GM12878 (cell line): ENCODE results near the gene RPS6KC1. TPM values are rescaled to one million over a fixed set of nuclear protein-coding genes. Genes with fewer than 3 reads are reported as not detected.

Source experiments
- ATAC-seq: fragments of 200-7000 bp; cut with Tn5 transposase; 3 replicates; pipeline ENCODE4 v1.9.1; 2020; ENCODE audit warnings: mild to moderate bottlenecking, moderate library complexity
- BruUV-seq: library from RNA; stranded (reverse); fragments of 400-500 nt; replicated peaks from 2 replicates; lab custom pipeline; 2021; lab: Mats Ljungman, UMichigan
- CTCF ChIA-PET: fragments of 300-600 bp; sonication (Branson Sonifier 250); formaldehyde crosslinking; extraction: SDS; loops from one replicate; lab custom pipeline; 2021; ENCODE audit warnings: inconsistent platforms; lab: Yijun Ruan, JAX
- POLR2A ChIA-PET: fragments of 350-600 bp; formaldehyde crosslinking; extraction: SDS; loops from one replicate; lab custom pipeline; 2021; ENCODE audit warnings: inconsistent platforms; lab: Charles Lee
- RAD21 ChIA-PET: fragments of 300-600 bp; sonication (Branson Sonifier 250); formaldehyde crosslinking; loops from one replicate; lab custom pipeline; 2023; ENCODE audit warnings: antibody characterized with exemption; ENCODE audit not compliant: unreplicated experiment; lab: Charles Lee
- SMC1A ChIA-PET: fragments of 300-600 bp; sonication (Branson Sonifier 250); formaldehyde crosslinking; loops from one replicate; lab custom pipeline; 2023; ENCODE audit not compliant: unreplicated experiment, uncharacterized antibody; lab: Charles Lee
- DNase-seq: peaks from one replicate; pipeline ENCODE4 v3.0.0-alpha.2; 2011; ENCODE audit warnings: low read depth, low spot score
- FAIRE-seq: peaks from 3 replicates; lab custom pipeline; 2011; peaks lifted over from hg19 to GRCh38; lab: Jason Lieb, UNC
- H2AFZ ChIP-seq: 2 replicates; pipeline ENCODE4 v1.6.0; 2011; ENCODE audit warnings: low read depth, low read length, control low read depth; ENCODE audit not compliant: control insufficient read depth
- H3K27ac ChIP-seq: 2 replicates; pipeline ENCODE4 v1.5.1; 2011; ENCODE audit warnings: control low read depth; ENCODE audit not compliant: control insufficient read depth, insufficient read depth
- H3K27me3 ChIP-seq, 2 experiments: replicated peaks in 1 of 2; 2 replicates each; pipeline versions ENCODE4 v1.6.0 to v1.6.1; 2011; ENCODE audit warnings: low read length in 1 of 2; ENCODE audit not compliant: control insufficient read depth in 2 of 2, insufficient read depth in 2 of 2
- H3K36me3 ChIP-seq, 2 experiments: 2 replicates each; pipeline ENCODE4 v1.5.1; 2011; ENCODE audit warnings: low read length in 1 of 2; ENCODE audit not compliant: control insufficient read depth in 2 of 2, insufficient read depth in 2 of 2
- H3K4me1 ChIP-seq: 2 replicates; pipeline ENCODE4 v1.6.1; 2011; ENCODE audit warnings: mild to moderate bottlenecking, low read length, moderate library complexity, mixed read lengths; ENCODE audit not compliant: control insufficient read depth, insufficient read depth
- H3K4me2 ChIP-seq: 2 replicates; pipeline ENCODE4 v1.6.0; 2011; ENCODE audit warnings: control low read depth; ENCODE audit not compliant: control insufficient read depth, insufficient read depth
- H3K4me3 ChIP-seq: fragments of 200-600 bp; sonication (generic); 2 replicates; pipeline ENCODE4 v1.5.1; 2016
- H3K79me2 ChIP-seq: 2 replicates; pipeline ENCODE4 v1.6.0; 2011; ENCODE audit warnings: low read length; ENCODE audit not compliant: control insufficient read depth, insufficient read depth
- H3K9ac ChIP-seq: 2 replicates; pipeline ENCODE4 v1.8.0; 2011; ENCODE audit warnings: low read length, control low read depth, mixed read lengths; ENCODE audit not compliant: control insufficient read depth, insufficient read depth
- H3K9me3 ChIP-seq: replicated peaks from 3 replicates; pipeline ENCODE4 v1.5.1; 2011; ENCODE audit warnings: mild to moderate bottlenecking, low read length; ENCODE audit not compliant: control insufficient read depth, insufficient read depth
- H4K20me1 ChIP-seq: 2 replicates; pipeline ENCODE4 v1.6.0; 2011; ENCODE audit not compliant: control insufficient read depth, insufficient read depth
- BCL11A ChIP-seq: IDR thresholded peaks from 2 replicates; pipeline ENCODE4 v1.6.1; 2011; ENCODE audit warnings: low read depth, low read length
- EGR1 ChIP-seq, 2 experiments: IDR thresholded peaks; 1 replicate in 1 of 2; 2 replicates in 1 of 2; pipeline ENCODE4 v1.6.1; 2011 to 2012; ENCODE audit warnings: low read depth in 2 of 2, low read length in 2 of 2, borderline replicate concordance in 1 of 2, mild to moderate bottlenecking in 1 of 2, moderate library complexity in 1 of 2
- IRF4 ChIP-seq: IDR thresholded peaks from 2 replicates; pipeline ENCODE4 v1.6.1; 2011; ENCODE audit warnings: low read depth, low read length
- MXI1 ChIP-seq: fragments of 150-350 bp; IDR thresholded peaks from 2 replicates; pipeline ENCODE4 v1.6.1; 2011; ENCODE audit warnings: low read depth, mild to moderate bottlenecking, inconsistent platforms, low read length, improper control_type of control experiment
- MYB ChIP-seq: fragments of 150-350 bp; IDR thresholded peaks from 2 replicates; pipeline ENCODE4 v1.6.1; 2014; ENCODE audit warnings: mild to moderate bottlenecking, low read depth, low read length, borderline replicate concordance
- NFIC ChIP-seq: IDR thresholded peaks from 2 replicates; pipeline ENCODE4 v1.6.1; 2012; ENCODE audit warnings: low read depth, mild to moderate bottlenecking, inconsistent platforms, low read length, moderate library complexity
- PML ChIP-seq: IDR thresholded peaks from 2 replicates; pipeline ENCODE4 v1.6.1; 2012; ENCODE audit warnings: low read length, inconsistent platforms
- RB1 ChIP-seq: fragments of 450-650 bp; formaldehyde crosslinking; IDR thresholded peaks from 2 replicates; pipeline ENCODE4 v1.6.1; 2017; ENCODE audit warnings: mild to moderate bottlenecking, borderline replicate concordance
- RBBP5 ChIP-seq: fragments of 200-600 bp; sonication (generic); conservative IDR thresholded peaks from 2 replicates; pipeline ENCODE4 v1.6.1; 2016
- RFX5 ChIP-seq: IDR thresholded peaks from 2 replicates; pipeline ENCODE4 v1.6.1; 2011; ENCODE audit warnings: low read depth, low read length, improper control_type of control experiment
- SMARCA5 ChIP-seq: fragments of 450-650 bp; IDR thresholded peaks from 2 replicates; pipeline ENCODE4 v1.6.1; 2017; ENCODE audit warnings: mild to moderate bottlenecking
- SUPT20H ChIP-seq: IDR thresholded peaks from 2 replicates; pipeline ENCODE4 v1.6.1; 2011; ENCODE audit warnings: low read depth, mild to moderate bottlenecking, low read length, moderate library complexity, borderline replicate concordance; ENCODE audit not compliant: control insufficient read depth
- YBX1 ChIP-seq: fragments of 450-650 bp; IDR thresholded peaks from 2 replicates; pipeline ENCODE4 v1.6.1; 2016; ENCODE audit warnings: antibody characterized with exemption
- ZNF687 ChIP-seq: fragments of 450-650 bp; IDR thresholded peaks from 2 replicates; pipeline ENCODE4 v1.6.1; 2017; ENCODE audit warnings: mild to moderate bottlenecking, moderate library complexity
- ZSCAN29 ChIP-seq: fragments of 450-650 bp; IDR thresholded peaks from 2 replicates; pipeline ENCODE4 v1.6.1; 2017; ENCODE audit warnings: mild to moderate bottlenecking, moderate library complexity
- WGBS: methylation state at CpG from one replicate; pipeline ENCODE4 v1.1.6; 2016; ENCODE audit warnings: low lambda C conversion rate; ENCODE audit not compliant: insufficient replicate concordance, insufficient coverage; ENCODE audit errors: missing lambda C conversion rate; 5-methylcytosine and 5-hydroxymethylcytosine counted together
- in situ Hi-C: fragments of 300-500 bp; cut with MboI; formaldehyde crosslinking; loops from 9 replicates; pipeline ENCODE4 v1.14.3; 2018; ENCODE audit warnings: mixed read lengths
- intact Hi-C: fragments of 100-400 bp; cut with micrococcal nuclease; formaldehyde crosslinking; loops from one replicate; pipeline ENCODE4 v1.14.2; 2022; ENCODE audit not compliant: unreplicated experiment
- polyA plus RNA-seq, 11 experiments: library from polyadenylated mRNA; depleted of rRNA in 4 of 11; unstranded in 6 of 11; stranded (reverse) in 5 of 11; fragments of >200 nt; fragmentation: Nextera tagmentation in 4 of 11; fragmentation: Illumina TruSeq in 1 of 11; extraction: Ambion mirVana in 4 of 11; extraction: Trizol in 1 of 11; gene quantifications; 1 replicate in 1 of 11; 2 replicates in 10 of 11; pipeline versions ENCODE4 v1.2.1 to v1.2.3, GENCODE V29; 2011 to 2016; ENCODE audit warnings: inconsistent platforms in 2 of 11, missing spikeins in 2 of 11, low read depth in 1 of 11
- total RNA-seq, 4 experiments: library from RNA; depleted of rRNA in 3 of 4; stranded (reverse); fragments of >200 nt in 3 of 4; fragmentation: Illumina TruSeq in 1 of 4; extraction: Trizol in 1 of 4; gene quantifications; 2 replicates each; pipeline versions ENCODE4 v1.2.1 to v1.2.3, GENCODE V29; 2013 to 2021
- TF ChIP-seq, protein P1 (sequence below): fragments of 150-350 bp; IDR thresholded peaks from 2 replicates; pipeline ENCODE4 v1.6.1; 2014; ENCODE audit warnings: mild to moderate bottlenecking, low read depth, low read length

Gene RPS6KC1
- total and polyA plus RNA-seq, 10 of the 15 experiments (the other 5 are each of a cell fraction or from before 2014, with no cell fraction given) = 2.9 to 17.3 (median 12.2) TPM

DNA sequence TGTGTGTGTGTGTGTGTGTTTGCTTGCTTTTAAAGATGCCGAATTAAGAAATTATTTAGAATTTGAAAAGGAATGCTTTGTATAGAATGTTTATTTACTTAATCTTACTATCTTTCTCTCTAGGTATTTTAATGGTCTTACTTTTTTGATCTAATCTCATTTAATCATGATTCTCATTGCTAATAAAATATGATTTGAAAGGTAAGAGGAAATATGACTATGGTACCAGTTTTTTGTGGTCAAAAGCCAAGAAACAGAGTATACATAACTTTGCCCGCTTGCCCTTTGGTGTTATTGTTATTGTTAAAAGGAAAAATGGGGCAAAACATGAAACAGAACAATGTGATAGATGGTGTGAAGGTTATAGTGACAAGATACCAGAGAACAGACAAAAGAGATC, 74.6 kb downstream of the RPS6KC1 start:
- Histone ChIP-seq H4K20me1 (no peaks in the 10 kb centered on the region), H3K4me3 (no peak overlapping the region), H3K9me3 (no peaks in the 10 kb centered on the region), H3K4me2 (no peak overlapping the region), H3K27me3 (no peaks in the 10 kb centered on the region), H2AFZ (no peak overlapping the region), H3K79me2 (no peaks in the 10 kb centered on the region), H3K36me3 (no peaks in the 10 kb centered on the region), H3K9ac (no peak overlapping the region), H3K4me1 (no peaks in the 10 kb centered on the region), H3K27ac (no peak overlapping the region)
- no peak for ATAC-seq
- no peak for FAIRE-seq
- no peak for DNase-seq
- 86% methylated on average over 2 of the region's 2 CpGs for WGBS
- TF ChIP-seq NFIC = no peak
- TF ChIP-seq SMARCA5 = no peak
- TF ChIP-seq IRF4 = no peak
- TF ChIP-seq ZNF687 = no peak
- no peak for TF ChIP-seq YBX1
- no peak for TF ChIP-seq RB1
- TF ChIP-seq RBBP5 = no peak
- no peak for TF ChIP-seq MYB
- no peak for TF ChIP-seq EGR1 (IDR thresholded peaks at IDR 0.05; ENCODE audit: borderline replicate concordance in 1 of 2, low read depth in 2 of 2, low read length in 2 of 2)
- no peak for TF ChIP-seq RFX5
- TF ChIP-seq, protein P1, sequence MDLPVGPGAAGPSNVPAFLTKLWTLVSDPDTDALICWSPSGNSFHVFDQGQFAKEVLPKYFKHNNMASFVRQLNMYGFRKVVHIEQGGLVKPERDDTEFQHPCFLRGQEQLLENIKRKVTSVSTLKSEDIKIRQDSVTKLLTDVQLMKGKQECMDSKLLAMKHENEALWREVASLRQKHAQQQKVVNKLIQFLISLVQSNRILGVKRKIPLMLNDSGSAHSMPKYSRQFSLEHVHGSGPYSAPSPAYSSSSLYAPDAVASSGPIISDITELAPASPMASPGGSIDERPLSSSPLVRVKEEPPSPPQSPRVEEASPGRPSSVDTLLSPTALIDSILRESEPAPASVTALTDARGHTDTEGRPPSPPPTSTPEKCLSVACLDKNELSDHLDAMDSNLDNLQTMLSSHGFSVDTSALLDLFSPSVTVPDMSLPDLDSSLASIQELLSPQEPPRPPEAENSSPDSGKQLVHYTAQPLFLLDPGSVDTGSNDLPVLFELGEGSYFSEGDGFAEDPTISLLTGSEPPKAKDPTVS = no peak
- no peak for TF ChIP-seq BCL11A
- no peak for TF ChIP-seq SUPT20H
- no peak for TF ChIP-seq PML
- no peak for TF ChIP-seq MXI1
- no peak for TF ChIP-seq ZSCAN29
- ChIA-PET CTCF (interaction anchor here (1.0 kb wide), 1 partner anchor 119 kb away, joined by 3 read pairs; no protein-coding TSS in a partner anchor), RAD21 (no interaction called here), SMC1A (interaction anchor here (0.6 to 1.0 kb wide), 2 partner anchors 11 to 1444 kb away, joined by 3 to 4 read pairs; no protein-coding TSS in a partner anchor), POLR2A (no interaction called here)
- no TSS peak for BruUV-seq
- intact Hi-C loops = no loop called here
- in situ Hi-C loops = loop anchor here (10.0 kb wide), 1 partner anchor 999 kb away; no protein-coding TSS in a partner anchor
